AG08395 (cell line): ENCODE data around the gene MKKS.
"Not testable (repeated sequence)": the region's sequence is repeated elsewhere in the genome, so short reads cannot be mapped to it uniquely, and the experiment has no call there.

ENCODE experiments used
- DNase-seq: peaks from one replicate; pipeline ENCODE4 v3.0.0; 2012; ENCODE audit warnings: mixed read lengths, low spot score

MKKS gene

DNA sequence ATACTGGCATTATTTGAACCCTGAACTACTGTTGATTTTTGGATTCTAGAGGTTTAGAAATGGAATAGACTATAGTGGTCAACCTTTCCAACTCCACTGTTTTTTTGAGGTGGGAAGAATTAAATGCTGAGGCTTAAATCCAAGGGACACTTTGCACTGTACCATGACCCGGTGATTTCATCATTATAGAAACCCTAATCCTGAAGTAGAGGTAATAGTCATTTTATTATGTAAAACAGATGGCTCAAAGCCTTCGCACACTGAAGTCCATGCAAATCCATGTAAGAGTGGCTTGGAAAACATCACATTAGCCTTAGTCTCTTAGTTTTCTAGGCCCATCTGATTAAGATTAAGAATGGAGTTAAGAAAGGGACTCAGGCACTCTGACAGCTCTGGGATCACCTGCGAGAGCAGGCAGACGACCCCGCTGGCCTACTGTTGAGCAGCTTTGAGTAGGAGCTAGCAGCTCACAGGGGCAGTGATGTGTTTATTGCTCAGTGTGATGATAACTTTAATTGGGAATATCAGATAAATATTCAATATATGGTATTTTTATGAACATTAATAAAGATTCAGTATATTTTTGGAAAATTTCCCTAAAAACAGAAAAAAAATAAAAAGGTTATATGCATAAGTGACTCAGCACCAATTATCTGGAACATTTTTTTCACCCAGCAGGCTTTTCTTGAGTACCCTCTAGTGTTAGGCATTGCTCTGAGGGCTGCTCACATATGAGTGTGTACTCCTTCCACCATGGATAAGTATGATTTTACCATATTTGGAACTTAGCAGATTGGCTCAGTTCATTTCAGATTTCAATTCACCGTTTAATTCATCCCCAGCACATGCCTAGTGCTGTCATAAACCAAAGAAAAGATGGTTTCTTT lies 14.5 kb upstream of the MKKS start:
- DNase-seq: no peak

DNA sequence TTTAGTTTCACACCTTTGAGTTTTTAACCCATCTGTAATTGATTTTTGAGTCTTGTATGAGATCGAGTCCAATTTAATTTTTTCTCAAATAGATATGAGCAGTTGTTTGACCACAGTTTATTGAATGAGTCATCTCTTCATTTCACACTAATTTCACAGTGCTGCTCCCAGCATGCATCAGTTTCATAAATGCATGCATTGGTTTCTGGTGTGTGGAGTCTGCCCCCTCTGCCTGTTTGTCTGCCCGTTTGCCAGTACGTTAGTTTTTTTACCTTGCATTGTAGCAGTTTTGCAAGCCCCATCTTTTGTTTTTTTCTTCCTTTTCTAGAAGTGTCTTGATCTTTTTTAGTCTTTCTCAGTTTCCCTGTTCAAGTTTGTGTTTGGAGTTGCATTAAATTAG lies 13.0 kb upstream of the MKKS start:
- DNase-seq: peak; percentile 62

DNA sequence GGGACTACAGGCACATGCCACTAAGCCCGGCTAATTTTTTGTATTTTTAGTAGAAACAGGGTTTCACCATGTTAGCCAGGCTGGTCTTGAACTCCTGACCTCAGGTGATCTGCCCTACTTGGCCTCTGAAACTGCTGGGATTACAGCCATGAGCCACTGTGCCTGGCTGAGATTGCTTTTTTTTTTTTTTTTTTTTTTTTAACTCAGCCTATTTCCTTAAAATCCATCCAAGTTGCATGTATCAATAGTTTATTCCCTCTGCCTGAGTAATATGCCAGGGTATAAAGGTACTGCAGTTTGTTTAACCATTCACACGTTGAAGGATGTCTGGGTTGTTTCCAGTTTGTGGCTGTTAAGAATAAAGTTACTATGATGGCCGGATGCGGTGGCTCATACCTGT lies 11.7 kb upstream of the MKKS start:
- no peak for DNase-seq

DNA sequence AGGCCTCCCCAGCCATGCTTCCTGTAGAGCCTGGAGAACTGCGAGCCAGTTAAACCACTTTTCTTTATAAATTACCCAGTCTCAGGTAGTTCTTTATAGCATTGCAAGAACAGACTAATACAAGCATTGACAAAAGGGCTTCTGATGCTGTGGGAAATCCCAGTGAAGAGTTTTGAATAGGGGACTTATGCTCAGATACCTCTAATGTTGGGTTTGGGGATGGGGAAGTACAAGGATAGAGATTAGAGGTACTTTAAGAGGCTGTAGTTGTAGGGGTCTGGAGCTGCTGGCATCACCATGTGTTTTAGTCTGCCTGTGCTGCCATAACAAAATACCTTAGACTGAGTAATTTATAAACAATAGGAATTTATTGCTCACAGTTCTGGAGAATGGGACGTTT lies 9.9 kb upstream of the MKKS start:
- no peak for DNase-seq

DNA sequence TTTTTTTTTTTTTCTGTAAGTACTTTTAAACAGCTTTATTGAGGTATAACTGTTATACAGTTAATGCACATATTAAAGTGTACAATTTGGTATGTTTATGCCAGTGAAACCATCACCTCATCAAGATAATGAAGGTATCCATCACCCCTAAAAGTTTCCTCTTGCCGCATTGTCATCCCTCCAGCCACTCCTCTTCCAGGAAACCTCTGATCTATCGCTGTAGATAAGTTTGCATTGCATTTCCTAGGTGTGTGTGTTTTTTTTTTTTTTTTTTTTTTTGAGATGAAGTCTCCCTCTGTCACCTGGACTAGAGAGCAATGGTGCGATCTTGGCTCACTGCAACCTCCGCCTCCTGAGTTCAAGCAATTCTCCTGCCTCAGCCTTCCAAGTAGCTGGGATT lies 4.2 kb upstream of the MKKS start:
- no peak for DNase-seq

DNA sequence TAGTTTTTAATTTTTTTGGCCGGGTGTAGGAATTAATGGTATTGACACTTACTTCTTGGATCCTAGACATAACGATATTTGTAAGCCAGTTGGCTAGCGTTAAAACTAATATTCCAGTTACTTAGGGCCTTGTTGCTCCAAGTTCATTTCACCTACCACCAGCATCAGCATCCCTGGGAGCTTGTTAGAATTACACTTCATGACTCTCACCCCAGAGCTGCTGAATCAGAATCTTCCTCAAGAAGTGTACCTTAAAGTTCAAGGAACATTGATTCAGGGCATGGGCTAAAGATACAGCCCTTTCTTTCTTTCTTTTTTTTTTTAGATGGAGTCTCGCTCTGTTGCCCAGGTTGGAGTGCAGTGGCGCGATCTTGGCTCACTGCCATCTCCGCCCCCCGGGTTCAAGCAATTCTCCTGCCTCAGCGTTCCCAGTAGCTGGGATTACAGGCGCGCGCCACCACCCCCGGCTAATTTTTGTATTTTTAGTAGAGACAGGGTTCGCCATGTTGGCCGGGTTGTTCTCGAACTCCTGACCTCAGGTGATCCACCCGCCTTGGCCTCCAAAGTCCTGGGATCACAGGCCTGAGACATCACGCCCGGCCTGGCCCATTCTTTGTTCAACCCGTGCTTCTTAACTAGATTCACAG lies 2.2 kb upstream of the MKKS start:
- no peak for DNase-seq

DNA sequence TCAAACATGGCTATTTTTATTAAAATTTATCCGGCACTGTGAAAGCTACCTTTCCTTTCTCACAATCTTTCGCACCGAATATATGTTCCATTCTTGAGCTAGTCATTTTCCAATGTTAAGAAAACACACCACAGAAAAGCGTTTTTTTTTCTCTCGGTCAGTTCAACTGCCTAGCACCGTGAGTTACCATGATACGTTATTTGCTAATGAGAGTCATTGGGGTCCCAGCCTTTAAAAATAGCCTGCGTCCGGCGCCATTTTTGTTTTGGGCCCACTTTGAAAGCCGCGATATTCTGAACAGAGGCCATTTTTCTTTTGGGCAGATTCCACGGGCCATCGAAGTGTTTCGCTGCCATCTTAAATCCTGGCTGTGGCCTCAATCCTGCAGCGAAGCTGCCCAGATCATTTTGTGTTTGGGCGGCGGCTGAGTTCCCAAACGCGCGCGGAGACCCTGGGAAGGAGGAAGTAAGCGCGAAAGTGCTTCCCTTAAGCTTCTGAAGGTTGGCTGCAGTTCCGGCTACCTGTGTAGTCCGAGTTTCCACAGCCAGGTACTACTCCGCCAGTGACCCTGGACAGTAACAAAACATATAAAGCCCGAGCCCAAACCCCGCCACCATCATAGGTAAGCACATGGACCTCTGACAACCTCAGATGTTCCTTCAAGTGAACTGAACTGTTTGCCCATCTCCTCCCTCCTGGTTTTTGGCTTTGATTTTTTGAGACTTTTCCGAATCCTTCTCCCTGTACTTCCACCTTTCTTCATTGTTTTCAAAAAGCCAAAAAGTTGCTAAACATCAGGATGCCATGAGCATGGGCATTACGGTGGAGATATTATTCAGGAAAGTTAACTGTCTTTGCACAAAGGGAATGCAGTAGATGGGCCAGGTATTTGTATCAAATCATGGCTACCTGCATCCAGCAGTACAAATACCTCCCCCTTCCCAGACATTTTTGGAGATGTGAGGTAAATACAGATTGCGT lies 1.1 kb upstream of the MKKS start, which contains the start of gene SLX4IP:
Gene SLX4IP, plus strand, starts transcription at position 474 of the 981 bp plus-strand sequence. CDS start 22,900 bp downstream, outside the sequence.
- DNase-seq: peak; percentile 85

DNA sequence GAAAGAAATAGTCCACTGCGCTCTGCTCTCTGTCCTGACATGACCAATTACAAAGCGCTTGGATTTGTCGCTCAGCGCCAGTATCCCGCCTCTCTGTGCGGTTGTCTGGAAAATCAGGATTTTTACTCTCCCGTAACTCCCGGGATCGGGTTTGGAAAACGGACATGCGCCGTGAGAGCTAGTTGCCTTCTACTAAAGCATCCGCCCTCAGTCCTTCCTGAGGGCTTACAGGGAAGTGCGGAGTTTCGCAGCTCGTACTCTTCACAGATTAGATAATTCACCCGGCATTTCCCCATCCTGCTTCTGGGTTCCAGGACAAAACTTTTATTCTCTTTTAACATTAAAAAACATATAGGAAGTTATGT lies 427 bp upstream of the MKKS start:
- DNase-seq: peak; percentile 96

DNA sequence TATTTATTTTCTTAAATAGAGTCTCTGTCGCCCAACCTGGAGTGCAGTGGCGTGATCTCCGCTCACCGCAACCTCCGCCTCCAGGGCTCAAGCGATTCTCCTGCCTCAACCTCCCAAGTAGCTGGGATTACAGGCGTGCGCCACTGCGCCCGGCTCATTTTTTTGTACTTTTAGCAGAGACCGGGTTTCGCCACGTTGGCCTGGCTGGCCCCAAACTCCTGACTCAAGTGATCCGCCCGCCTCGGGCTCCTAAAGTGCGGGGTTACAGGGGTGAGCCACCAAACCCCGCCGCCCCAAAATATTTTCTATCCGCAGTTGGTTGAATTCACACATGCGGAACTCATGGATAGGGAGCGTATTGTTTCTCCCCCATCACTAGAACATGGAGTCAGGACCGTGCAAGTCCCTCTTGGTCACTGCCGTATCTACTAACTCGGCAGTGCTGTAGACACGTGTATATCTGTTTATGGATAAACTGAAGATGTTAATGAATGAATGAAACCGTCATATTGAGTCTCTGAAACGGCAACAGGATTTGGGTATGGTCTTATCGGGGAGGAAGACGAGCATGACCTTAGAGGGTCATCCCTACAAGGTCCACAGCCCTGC lies 904 bp downstream of the MKKS start:
- no peak for DNase-seq

DNA sequence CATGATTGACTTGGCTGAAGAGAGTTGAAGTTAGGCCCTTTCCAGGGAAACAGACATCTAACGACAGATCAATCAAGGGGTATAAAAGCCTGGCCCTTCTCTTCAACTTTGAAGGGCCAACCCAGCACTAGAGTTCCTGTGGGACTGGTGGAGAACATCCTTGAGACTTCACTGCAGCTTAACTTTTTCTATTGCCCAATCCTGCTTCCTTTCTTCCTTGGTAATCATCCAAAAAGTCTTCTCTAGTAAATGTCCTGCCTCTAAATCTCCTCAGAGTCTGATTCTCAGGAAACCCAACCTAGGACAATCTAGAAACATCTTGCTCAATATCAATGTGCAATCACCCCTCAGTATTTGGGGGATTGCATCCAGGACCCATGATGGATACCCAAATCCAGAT lies 1.9 kb downstream of the MKKS start:
- no peak for DNase-seq

DNA sequence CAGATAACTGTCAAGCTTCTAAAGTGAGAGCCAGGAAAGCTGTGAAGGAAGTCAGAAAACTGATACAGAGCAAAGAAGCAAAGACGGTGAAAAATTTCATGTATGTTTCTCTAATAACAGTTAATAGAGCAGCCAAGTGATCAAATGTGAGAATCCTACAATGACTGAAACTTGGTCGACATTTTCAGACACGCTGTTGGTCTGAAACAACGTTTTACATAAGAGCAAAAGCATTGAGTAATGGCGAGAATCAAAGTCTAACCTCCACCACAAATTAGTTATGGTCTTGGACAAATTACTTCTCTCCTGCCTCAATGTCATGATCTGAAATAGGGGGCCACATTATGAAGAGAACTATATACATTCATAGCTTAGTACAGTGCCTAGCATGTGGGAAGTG lies 3.3 kb downstream of the MKKS start:
- no peak for DNase-seq

DNA sequence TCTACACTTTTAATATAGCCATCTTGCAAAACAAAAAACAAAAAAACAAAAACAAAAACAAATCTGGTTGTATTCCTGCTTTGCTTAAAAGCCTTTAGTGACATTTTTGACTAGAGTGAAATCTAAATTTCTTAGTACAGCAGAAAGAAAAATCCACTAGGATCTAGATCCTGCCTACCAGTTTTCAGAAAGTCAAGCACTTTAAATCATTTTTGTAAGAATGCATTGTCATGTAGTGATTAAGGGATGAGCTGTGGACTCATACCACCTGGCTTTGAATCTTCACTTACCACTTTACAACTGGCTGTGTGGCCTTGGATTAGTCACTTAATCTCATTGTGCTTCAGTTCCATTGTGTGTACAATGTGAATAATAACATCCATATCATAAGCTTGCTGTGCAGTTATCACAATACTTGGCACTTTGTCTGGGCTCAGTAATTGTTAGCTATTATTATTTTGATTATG lies 4.0 kb downstream of the MKKS start:
- DNase-seq: no peak

DNA sequence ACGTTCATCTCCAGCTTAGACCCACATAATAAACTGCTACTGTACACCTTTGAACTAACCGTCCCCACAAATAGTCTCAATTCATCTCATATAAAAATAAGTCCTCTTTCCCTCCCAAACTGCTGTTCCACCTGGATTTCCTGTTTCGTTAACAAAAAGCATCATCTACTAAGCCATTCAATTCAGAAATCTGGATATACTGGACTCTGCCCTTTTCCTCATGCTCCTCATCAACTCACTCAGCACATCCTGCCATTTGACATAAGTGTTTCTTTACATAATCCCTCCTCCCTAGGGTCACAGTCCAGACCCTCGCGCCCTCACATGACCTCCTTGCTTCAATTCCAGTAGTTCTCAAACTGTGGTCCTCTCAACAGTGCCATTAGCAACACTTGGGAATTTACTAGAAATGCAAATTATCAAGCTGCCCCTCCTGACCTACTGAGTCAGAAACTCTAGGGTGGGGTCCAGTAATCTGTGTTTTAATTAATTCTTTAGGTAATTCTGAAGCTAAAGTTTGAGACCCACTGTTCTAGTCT lies 4.5 kb downstream of the MKKS start:
- no peak for DNase-seq

DNA sequence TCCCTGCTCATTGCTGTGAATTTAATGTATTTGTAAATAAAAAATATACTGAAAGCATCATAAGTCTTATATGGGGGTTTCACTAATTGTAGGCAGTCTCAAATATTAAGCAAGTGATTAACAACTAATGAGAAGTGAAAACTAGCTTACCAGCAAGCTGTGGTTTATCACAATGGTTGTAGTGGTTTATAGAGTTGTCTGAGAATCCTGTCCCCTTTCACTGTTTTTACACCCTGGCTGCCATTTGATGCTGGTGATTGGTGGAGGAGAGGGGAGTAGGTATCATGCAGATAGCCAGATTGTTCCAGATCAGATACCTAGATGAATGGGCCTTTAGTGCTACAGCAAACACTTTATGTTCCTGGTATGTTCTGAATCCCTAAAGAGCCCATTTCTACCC lies 6.0 kb downstream of the MKKS start:
- DNase-seq: no peak

DNA sequence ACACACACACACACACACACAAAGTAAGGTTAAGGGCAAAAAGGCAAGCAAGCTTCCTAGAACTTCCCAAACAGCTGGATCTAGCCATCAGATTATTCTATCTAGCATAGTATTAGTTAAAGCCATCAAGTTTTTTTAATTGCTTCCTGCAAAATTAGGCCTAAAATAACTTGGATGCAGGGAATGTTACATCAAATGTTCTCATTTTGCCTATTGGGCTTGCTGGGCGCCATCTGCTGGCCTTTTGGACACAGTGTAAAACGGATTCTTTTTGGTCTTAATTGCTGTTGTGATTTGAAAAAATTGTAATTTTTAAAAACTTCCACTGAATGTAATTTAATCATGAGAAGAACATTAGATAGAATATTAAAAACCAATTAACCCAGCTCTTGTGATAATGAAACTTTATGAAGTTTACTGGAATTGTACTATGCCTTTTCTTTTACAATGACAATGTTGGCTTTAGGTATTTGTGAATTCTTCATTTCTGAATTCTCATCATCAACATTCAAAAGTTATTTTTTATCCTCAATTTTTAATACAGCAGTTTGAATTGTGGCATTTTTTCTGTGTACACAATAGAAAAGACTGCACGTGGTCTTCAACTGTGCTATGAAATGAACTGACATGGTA lies 6.8 kb downstream of the MKKS start:
- peak; percentile 61 for DNase-seq

DNA sequence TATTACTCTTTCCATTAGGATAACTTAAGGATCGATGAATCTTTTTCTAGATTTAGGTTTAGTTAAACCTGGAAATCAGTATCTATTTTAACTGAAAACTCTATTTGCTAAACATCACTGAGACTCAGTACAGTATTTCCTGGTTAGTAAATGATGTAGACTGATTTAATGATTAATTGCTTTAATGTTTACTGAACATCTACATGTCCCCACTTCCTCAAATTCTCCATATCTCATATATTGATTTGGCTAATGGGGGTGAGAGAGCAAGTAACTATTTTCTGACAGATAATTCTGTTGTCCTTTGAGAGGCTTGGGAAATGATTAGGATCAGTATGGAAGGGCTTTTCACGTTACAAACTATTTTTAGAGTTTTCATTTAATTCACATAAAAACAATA lies 10.3 kb downstream of the MKKS start:
- DNase-seq: no peak

DNA sequence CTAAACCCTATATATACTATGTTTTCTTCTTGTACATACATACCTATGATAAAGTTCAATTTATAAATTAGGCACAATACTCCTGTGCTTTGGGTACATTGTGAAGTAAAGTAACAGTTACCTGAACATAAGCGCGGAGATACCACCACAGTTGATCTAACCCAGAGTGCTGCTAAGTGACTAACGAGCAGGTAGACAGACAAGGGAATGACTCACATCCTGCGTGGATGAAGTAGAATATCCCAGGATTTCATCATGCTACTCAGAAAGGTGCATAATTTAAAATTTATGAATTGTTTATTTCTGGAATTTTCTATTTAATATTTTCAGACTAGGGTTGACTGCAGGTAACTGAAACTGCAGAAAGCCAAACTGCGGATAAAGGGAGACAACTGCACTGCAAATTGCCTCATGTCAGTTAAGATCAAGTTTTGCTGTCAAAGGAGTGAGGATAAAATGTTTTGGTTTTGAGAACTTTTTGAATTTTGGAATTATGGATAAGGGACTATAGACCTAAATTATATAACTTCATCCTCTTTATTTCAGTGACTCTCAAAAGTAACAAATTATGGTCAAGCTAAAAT lies 14.4 kb downstream of the MKKS start:
- DNase-seq: no peak

DNA sequence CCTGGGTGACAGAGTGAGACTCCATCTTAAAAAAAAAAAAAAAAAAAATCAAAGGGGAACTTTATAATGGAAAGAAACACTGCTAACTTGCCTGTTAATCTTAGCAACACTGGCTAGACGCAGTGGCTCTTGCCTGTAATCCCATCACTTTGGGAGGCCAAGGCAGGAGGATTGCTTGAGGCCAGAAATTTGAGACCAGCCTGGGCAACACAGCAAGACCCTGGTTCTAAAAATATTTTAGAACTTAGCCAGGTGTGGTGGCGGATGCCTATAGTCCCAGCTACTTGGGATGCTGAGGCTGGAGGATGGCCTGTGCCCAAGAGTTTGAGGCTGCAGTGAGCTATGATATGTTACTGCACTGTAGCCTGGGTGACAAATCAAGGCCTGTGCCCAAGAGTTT lies 16.8 kb downstream of the MKKS start:
- not testable (repeated sequence) for DNase-seq

DNA sequence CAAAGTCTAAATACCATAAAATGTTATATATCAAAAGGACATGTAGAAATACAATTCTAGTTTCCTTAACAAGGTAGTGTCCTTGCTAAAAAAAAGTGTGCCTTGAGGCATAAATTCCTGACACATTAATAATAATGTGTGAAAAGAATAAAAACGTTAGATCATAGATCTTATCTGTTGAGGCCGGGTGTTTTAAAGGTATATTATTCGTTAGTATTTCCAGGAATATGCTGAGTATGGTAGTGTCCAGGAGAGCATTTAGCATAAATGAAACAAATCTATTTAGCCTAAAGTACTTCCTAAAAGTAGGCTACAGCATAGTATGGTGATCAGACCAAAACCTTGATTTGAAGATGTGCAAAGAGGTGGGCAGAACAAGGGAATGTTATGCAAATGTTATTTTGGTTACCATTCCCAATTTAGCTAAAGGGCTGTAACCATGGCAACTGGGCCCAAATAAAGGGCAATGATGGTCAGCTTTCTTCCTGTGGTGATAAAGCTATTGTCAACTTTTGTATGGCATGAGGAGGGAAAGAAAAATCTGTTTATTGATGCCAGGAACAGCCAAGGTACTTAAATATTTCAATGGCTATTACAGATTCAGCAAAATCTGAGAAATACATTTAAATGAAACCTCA lies 18.9 kb downstream of the MKKS start:
- DNase-seq: no peak
